H1 (cell line): ENCODE data around the gene ZNF610. TPM values are rescaled to one million over a fixed set of nuclear protein-coding genes. Genes with fewer than 3 reads are reported as not detected.

Source experiments
- CTCF ChIA-PET: fragments of 300-600 bp; sonication (Branson Sonifier 250); formaldehyde crosslinking; loops from one replicate; lab custom pipeline; 2021; ENCODE audit not compliant: partially characterized antibody; lab: Charles Lee
- POLR2A ChIA-PET: fragments of 300-600 bp; sonication (Branson Sonifier 250); formaldehyde crosslinking; loops from one replicate; lab custom pipeline; 2021; ENCODE audit warnings: inconsistent platforms; ENCODE audit not compliant: partially characterized antibody; lab: Charles Lee
- DNase-seq, 2 experiments: peaks; one replicate each; pipeline versions ENCODE4 v3.0.0 to v3.0.0-alpha.2; 2010 to 2022; ENCODE audit warnings: low spot score in 2 of 2, low read depth in 1 of 2, mixed read lengths in 1 of 2
- FAIRE-seq: peaks from 2 replicates; lab custom pipeline; 2011; peaks lifted over from hg19 to GRCh38; lab: Jason Lieb, UNC
- H2AFZ ChIP-seq: 2 replicates; pipeline ENCODE4 v1.8.1; 2012; ENCODE audit warnings: low read length, inconsistent platforms
- H2AK5ac ChIP-seq: 2 replicates; pipeline ENCODE4 v1.6.1; 2013; ENCODE audit warnings: low read depth, low read length
- H2BK120ac ChIP-seq: replicated peaks from 2 replicates; pipeline ENCODE3; 2013; ENCODE audit warnings: low read depth, low read length, inconsistent platforms
- H2BK12ac ChIP-seq: 2 replicates; pipeline ENCODE4 v1.6.1; 2013; ENCODE audit warnings: low read depth, low read length
- H2BK15ac ChIP-seq: 2 replicates; pipeline ENCODE4 v1.6.1; 2013; ENCODE audit warnings: low read length
- H2BK20ac ChIP-seq: 2 replicates; pipeline ENCODE4 v1.6.1; 2013; ENCODE audit warnings: low read length
- H2BK5ac ChIP-seq: 2 replicates; pipeline ENCODE4 v1.6.1; 2013; ENCODE audit warnings: low read depth, low read length
- H3K14ac ChIP-seq: 2 replicates; pipeline ENCODE4 v1.6.1; 2013; ENCODE audit warnings: inconsistent platforms; ENCODE audit not compliant: insufficient read length
- H3K18ac ChIP-seq: 2 replicates; pipeline ENCODE4 v1.6.1; 2013; ENCODE audit warnings: low read length; ENCODE audit errors: extremely low read depth
- H3K23ac ChIP-seq: 2 replicates; pipeline ENCODE4 v1.6.1; 2013; ENCODE audit warnings: inconsistent platforms; ENCODE audit not compliant: insufficient read length
- H3K23me2 ChIP-seq: 2 replicates; pipeline ENCODE4 v1.6.1; 2013; ENCODE audit warnings: low read depth, low read length
- H3K27ac ChIP-seq: 2 replicates; pipeline ENCODE4 v1.6.1; 2011; ENCODE audit warnings: low read depth, low read length, inconsistent platforms
- H3K27me3 ChIP-seq, 4 experiments: replicated peaks in 1 of 4; 1 replicate in 1 of 4; 2 replicates in 3 of 4; pipeline versions ENCODE4 v1.6.1 to v1.8.1; 2011 to 2013; ENCODE audit warnings: low read length in 3 of 4, mild to moderate bottlenecking in 3 of 4, inconsistent platforms in 2 of 4, mixed read lengths in 2 of 4, moderate library complexity in 1 of 4; ENCODE audit not compliant: control insufficient read depth in 3 of 4, insufficient read depth in 3 of 4; ENCODE audit errors: extremely low read depth in 1 of 4
- H3K36me3 ChIP-seq, 4 experiments: 2 replicates each; pipeline versions ENCODE4 v1.6.1 to v1.8.1; 2011 to 2013; ENCODE audit warnings: mild to moderate bottlenecking in 4 of 4, low read length in 3 of 4, moderate library complexity in 2 of 4, control low read depth in 1 of 4, inconsistent platforms in 1 of 4; ENCODE audit not compliant: insufficient read depth in 4 of 4, control insufficient read depth in 2 of 4
- H3K4ac ChIP-seq: replicated peaks from 2 replicates; pipeline ENCODE3; 2013; ENCODE audit warnings: low read length, low read depth, mixed read lengths, inconsistent platforms; ENCODE audit not compliant: insufficient read length
- H3K4me1 ChIP-seq, 4 experiments: replicated peaks in 1 of 4; 1 replicate in 1 of 4; 2 replicates in 3 of 4; pipeline versions ENCODE4 v1.6.1 to v1.8.1; 2011 to 2013; ENCODE audit warnings: low read length in 3 of 4, inconsistent platforms in 2 of 4, mixed read lengths in 1 of 4; ENCODE audit not compliant: insufficient read depth in 4 of 4, control insufficient read depth in 3 of 4
- H3K4me2 ChIP-seq, 2 experiments: 2 replicates each; pipeline versions ENCODE4 v1.6.1 to v1.8.1; 2011 to 2013; ENCODE audit warnings: low read depth in 2 of 2, low read length in 2 of 2, control low read depth in 1 of 2, inconsistent platforms in 1 of 2, mild to moderate bottlenecking in 1 of 2; ENCODE audit not compliant: insufficient read depth in 1 of 2
- H3K4me3 ChIP-seq, 4 experiments: fragments of 200-600, 300-600 bp in 1 of 4; sonication (generic), shearing (Covaris generic), sonication (Bioruptor Twin) in 1 of 4; 2 replicates each; pipeline versions ENCODE4 v1.5.1 to v1.8.1; 2011 to 2016; ENCODE audit warnings: low read length in 4 of 4, low read depth in 3 of 4, control low read depth in 2 of 4, inconsistent platforms in 2 of 4, mild to moderate bottlenecking in 2 of 4, mixed read lengths in 1 of 4, moderate library complexity in 1 of 4; ENCODE audit not compliant: insufficient read depth in 2 of 4; ENCODE audit errors: extremely low read depth in 1 of 4
- H3K56ac ChIP-seq: replicated peaks from 2 replicates; pipeline ENCODE3; 2013; ENCODE audit warnings: low read depth, mild to moderate bottlenecking, mixed read lengths, low read length, inconsistent platforms; ENCODE audit not compliant: insufficient read length
- H3K79me1 ChIP-seq: 2 replicates; pipeline ENCODE4 v1.6.1; 2013; ENCODE audit warnings: low read depth, low read length, control low read depth
- H3K79me2 ChIP-seq, 2 experiments: 2 replicates each; pipeline versions ENCODE4 v1.6.1 to v1.8.1; 2012 to 2013; ENCODE audit warnings: low read length in 2 of 2, mild to moderate bottlenecking in 2 of 2, inconsistent platforms in 1 of 2; ENCODE audit not compliant: insufficient read depth in 2 of 2, control insufficient read depth in 1 of 2
- H3K9ac ChIP-seq, 4 experiments: replicated peaks in 1 of 4; 1 replicate in 1 of 4; 2 replicates in 3 of 4; pipeline versions ENCODE4 v1.6.1 to v1.8.1; 2011 to 2013; ENCODE audit warnings: low read depth in 3 of 4, low read length in 3 of 4, control low read depth in 2 of 4, mild to moderate bottlenecking in 2 of 4, moderate library complexity in 2 of 4, inconsistent platforms in 1 of 4; ENCODE audit errors: extremely low read depth in 1 of 4
- H3K9me3 ChIP-seq, 2 experiments: 2 replicates each; pipeline versions ENCODE4 v1.6.1 to v1.8.1; 2012 to 2013; ENCODE audit warnings: mild to moderate bottlenecking in 2 of 2, moderate library complexity in 2 of 2, control low read depth in 1 of 2, inconsistent platforms in 1 of 2, low read depth in 1 of 2, low read length in 1 of 2, mixed read lengths in 1 of 2; ENCODE audit not compliant: insufficient read depth in 2 of 2
- H4K20me1 ChIP-seq, 2 experiments: replicated peaks in 1 of 2; 2 replicates each; pipeline versions ENCODE3 to v1.8.1; 2011 to 2013; ENCODE audit warnings: inconsistent platforms in 2 of 2, low read length in 2 of 2, mild to moderate bottlenecking in 1 of 2; ENCODE audit not compliant: insufficient read depth in 2 of 2, control insufficient read depth in 1 of 2
- H4K5ac ChIP-seq: 2 replicates; pipeline ENCODE4 v1.6.1; 2013; ENCODE audit warnings: low read length, low read depth, mixed read lengths, inconsistent platforms; ENCODE audit not compliant: insufficient read length
- H4K8ac ChIP-seq: 2 replicates; pipeline ENCODE4 v1.8.0; 2013; ENCODE audit warnings: mild to moderate bottlenecking, moderate library complexity, low read length, inconsistent platforms; ENCODE audit not compliant: insufficient read depth; ENCODE audit errors: extremely low read depth
- H4K91ac ChIP-seq: replicated peaks from 2 replicates; pipeline ENCODE3; 2013; ENCODE audit warnings: low read length, mixed read lengths, inconsistent platforms; ENCODE audit not compliant: insufficient read length
- CHD2 ChIP-seq: IDR thresholded peaks from 2 replicates; pipeline ENCODE4 v1.6.1; 2012; ENCODE audit warnings: low read length, improper control_type of control experiment
- EGR1 ChIP-seq: IDR thresholded peaks from 2 replicates; pipeline ENCODE4 v1.6.1; 2011; ENCODE audit warnings: low read depth, low read length, borderline replicate concordance
- POLR2A ChIP-seq, 2 experiments: IDR thresholded peaks; 1 replicate in 1 of 2; 2 replicates in 1 of 2; pipeline ENCODE4 v1.6.1; 2011; ENCODE audit warnings: low read depth in 2 of 2, low read length in 2 of 2, mild to moderate bottlenecking in 2 of 2; ENCODE audit errors: control extremely low read depth in 1 of 2
- TAF7 ChIP-seq: optimal IDR thresholded peaks from 2 replicates; pipeline ENCODE3; 2011; ENCODE audit warnings: low read depth, mild to moderate bottlenecking, inconsistent platforms, low read length, moderate library complexity, borderline replicate concordance
- USF2 ChIP-seq: IDR thresholded peaks from 2 replicates; pipeline ENCODE4 v1.6.1; 2011; ENCODE audit warnings: low read length, improper control_type of control experiment
- WGBS, 2 experiments: shearing (Covaris generic) in 1 of 2; methylation state at CpG; one replicate each; pipeline versions ENCODE4 v1.1.6 to v1.1.7; 2013 to 2015; ENCODE audit warnings: low lambda C conversion rate in 2 of 2, mixed read lengths in 2 of 2, inconsistent platforms in 1 of 2, low coverage in 1 of 2, missing lambda C conversion rate in 1 of 2; ENCODE audit not compliant: insufficient replicate concordance in 2 of 2, insufficient coverage in 1 of 2, insufficient read length in 1 of 2; ENCODE audit errors: extremely low coverage in 1 of 2, missing lambda C conversion rate in 1 of 2; 5-methylcytosine and 5-hydroxymethylcytosine counted together
- polyA plus RNA-seq, 7 experiments: library from polyadenylated mRNA; depleted of rRNA in 3 of 7; stranded (reverse) in 5 of 7; unstranded in 2 of 7; fragments of >200 nt in 5 of 7; fragments of 200-250 nt in 2 of 7; gene quantifications; 1 replicate in 5 of 7; 2 replicates in 1 of 7; 4 replicates in 1 of 7; pipeline versions ENCODE4 v1.2.1 to v1.2.3, GENCODE V29; 2011 to 2013; ENCODE audit warnings: missing spikeins in 2 of 7, mixed read lengths in 2 of 7
- total RNA-seq: library from RNA; stranded (reverse); fragmentation: NEBNext Ultra II Directional; extraction: Animal tissue kit (Norgen Biotek cat#: 25700); gene quantifications from 2 replicates; pipeline ENCODE4 v1.2.1, GENCODE V29; 2021

Gene ZNF610
- total and polyA plus RNA-seq, 2 of the 8 experiments (the other 6 are each of a cell fraction or from before 2014, with no cell fraction given) = 2.4 to 5.4 TPM

- FAIRE-seq (no peak), DNase-seq (no peak)
- Histone ChIP-seq H3K4ac (no peak overlapping the region), H3K9me3 (0 out of 4 replicates have a peak, but pooled peaks cover 0 to 2% of the 10 kb centered on the region in 2 experiments), H3K4me1 (no peaks in the 10 kb centered on the region; a peak in 2 of 7 replicates), H3K14ac (no peak overlapping the region), H4K8ac (no peak overlapping the region), H2BK12ac (no peak overlapping the region), H4K91ac (no peak overlapping the region), H3K27ac (no peak overlapping the region), H3K56ac (no peak overlapping the region), H4K5ac (no peak overlapping the region), H3K9ac (no peak overlapping the region), H3K4me2 (peak overlapping the region; percentile 67 to 97), H2BK15ac (no peak overlapping the region), H2BK20ac (no peak overlapping the region), H4K20me1 (peaks cover 0 to 3% of the 10 kb centered on the region in 2 experiments), H2BK120ac (no peak overlapping the region), H3K4me3 (peak overlapping the region; percentile 57 to 96 (median 79); a peak in 7 of 8 replicates), H3K36me3 (peaks cover 3 to 27% (median 16%) of the 10 kb centered on the region in 4 experiments; a peak in 6 of 8 replicates), H3K79me2 (peaks cover 0 to 7% of the 10 kb centered on the region in 2 experiments; a peak in 2 of 4 replicates), H2BK5ac (no peak overlapping the region), H3K79me1 (peaks cover 3% of the 10 kb centered on the region; the same call in 1 of the 2 replicates), H3K18ac (no peak overlapping the region), H2AK5ac (no peak overlapping the region), H3K27me3 (no peaks in the 10 kb centered on the region), H3K23me2 (peaks cover 9% of the 10 kb centered on the region; the same call in 1 of the 2 replicates), H2AFZ (0 out of 2 replicates have a peak overlapping the region, but pooled peaks have one; percentile 57), H3K23ac (no peak overlapping the region)
- WGBS, 2 experiments = 55% methylated on average over 8 of the region's 8 CpGs; no CpG with 5 or more reads in 1 of the 2 experiments
- POLR2A ChIA-PET = interaction anchor here (1.1 to 1.6 kb wide), 3 partner anchors 16 to 157 kb away, joined by 3 to 4 read pairs (median 4); partner anchors contain the start of gene ZNF578
- CTCF ChIA-PET = interaction anchor here (1.2 kb wide), 1 partner anchor 18 kb away, joined by 3 read pairs; no protein-coding TSS in a partner anchor
- TF ChIP-seq CHD2 (no peak), TAF7 (no peak), POLR2A (IDR thresholded peaks at IDR 0.05; ENCODE audit: control extremely low read depth in 1 of 2, low read depth in 2 of 2, low read length in 2 of 2) (no peak), EGR1 (no peak), USF2 (no peak)
These were observed 39.7 kb upstream of the ZNF610 start for GRCh38 chr19:52296400-52296772.
